BLaER1 treated with 17β-estradiol and CSF1 and Interleukin-3, amounts not matched to agents 10 nM and 100 nM (cell line): Measurements from ENCODE around the gene AUTS2.

Experiments used
- H3K27ac ChIP-seq, 11 experiments: shearing (Covaris generic); formaldehyde crosslinking; 2 replicates each; pipeline ENCODE4 v1.8.1; 2022
- H3K27me3 ChIP-seq, 11 experiments: shearing (Covaris generic); formaldehyde crosslinking; 2 replicates each; pipeline ENCODE4 v1.8.1; 2022
- H3K36me3 ChIP-seq, 11 experiments: shearing (Covaris generic); formaldehyde crosslinking; 2 replicates each; pipeline ENCODE4 v1.8.1; 2022
- H3K4me1 ChIP-seq, 10 experiments: shearing (Covaris generic); formaldehyde crosslinking; 2 replicates each; pipeline ENCODE4 v1.8.1; 2022
- H3K4me2 ChIP-seq, 11 experiments: shearing (Covaris generic); formaldehyde crosslinking; 2 replicates each; pipeline ENCODE4 v1.8.1; 2022
- H3K4me3 ChIP-seq, 10 experiments: shearing (Covaris generic); formaldehyde crosslinking; 2 replicates each; pipeline ENCODE4 v1.8.1; 2022
- H3K9ac ChIP-seq, 11 experiments: shearing (Covaris generic); formaldehyde crosslinking; 2 replicates each; pipeline ENCODE4 v1.8.1; 2022
- H3K9me3 ChIP-seq, 11 experiments: shearing (Covaris generic); formaldehyde crosslinking; replicated peaks in 1 of 11; 2 replicates each; pipeline ENCODE4 v1.8.1; 2022
- H4K20me1 ChIP-seq, 11 experiments: shearing (Covaris generic); formaldehyde crosslinking; 2 replicates each; pipeline ENCODE4 v1.8.1; 2022
- Cebpa-rat ChIP-seq, 11 experiments: shearing (Covaris generic); IDR thresholded peaks; 2 replicates each; pipeline ENCODE4 v1.8.1; 2022

AUTS2 gene

DNA sequence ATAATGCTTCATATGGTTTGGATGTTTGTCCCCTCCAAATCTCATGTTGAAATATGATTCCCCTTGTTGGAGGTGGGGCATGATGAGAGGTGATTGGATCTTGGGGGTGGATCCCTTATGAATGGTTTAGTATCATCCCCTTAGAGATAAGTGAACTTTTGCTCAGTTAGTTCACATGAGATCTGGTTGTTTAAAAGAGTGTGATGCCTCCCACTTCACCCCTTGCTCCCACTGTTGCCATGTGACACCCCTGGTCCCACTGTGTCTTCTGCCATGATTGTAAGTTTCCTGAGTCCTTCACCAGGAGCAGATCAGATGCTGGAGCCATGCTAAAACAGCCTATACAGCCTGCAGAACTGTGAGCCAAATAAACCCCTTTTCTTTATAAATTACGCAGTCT lies 13.1 kb upstream of the AUTS2 start:
- Histone ChIP-seq H3K27ac (no peak overlapping the region), H3K9me3 (peaks cover 0 to 4% (median 2%) of the 10 kb centered on the region in 11 experiments; a peak in 10 of 22 replicates), H3K4me1 (no peaks in the 10 kb centered on the region), H3K27me3 (no peaks in the 10 kb centered on the region), H4K20me1 (no peaks in the 10 kb centered on the region), H3K9ac (no peak overlapping the region), H3K36me3 (no peaks in the 10 kb centered on the region), H3K4me2 (no peak overlapping the region), H3K4me3 (no peak overlapping the region)
- no peak for TF ChIP-seq Cebpa-rat (IDR thresholded peaks at IDR 0.05)

- no peak for TF ChIP-seq Cebpa-rat (IDR thresholded peaks at IDR 0.05)
- Histone ChIP-seq H3K4me1 (no peaks in the 10 kb centered on the region), H3K9me3 (peaks cover 10 to 16% (median 13%) of the 10 kb centered on the region in 11 experiments), H4K20me1 (no peaks in the 10 kb centered on the region), H3K27ac (no peak overlapping the region), H3K27me3 (no peaks in the 10 kb centered on the region), H3K9ac (no peak overlapping the region), H3K4me2 (no peak overlapping the region), H3K4me3 (no peak overlapping the region), H3K36me3 (no peaks in the 10 kb centered on the region)
Measured at GRCh38 chr7:69586321-69586720, 12.0 kb upstream of the AUTS2 start.

- Histone ChIP-seq H3K36me3 (no peaks in the 10 kb centered on the region), H4K20me1 (no peaks in the 10 kb centered on the region), H3K4me3 (no peak overlapping the region), H3K9ac (no peak overlapping the region), H3K4me2 (no peak overlapping the region), H3K27me3 (no peaks in the 10 kb centered on the region), H3K27ac (no peak overlapping the region), H3K4me1 (no peaks in the 10 kb centered on the region), H3K9me3 (peaks cover 16 to 23% (median 21%) of the 10 kb centered on the region in 11 experiments)
- no peak for TF ChIP-seq Cebpa-rat (IDR thresholded peaks at IDR 0.05)
Measured at GRCh38 chr7:69588773-69589172, 9.5 kb upstream of the AUTS2 start.

DNA sequence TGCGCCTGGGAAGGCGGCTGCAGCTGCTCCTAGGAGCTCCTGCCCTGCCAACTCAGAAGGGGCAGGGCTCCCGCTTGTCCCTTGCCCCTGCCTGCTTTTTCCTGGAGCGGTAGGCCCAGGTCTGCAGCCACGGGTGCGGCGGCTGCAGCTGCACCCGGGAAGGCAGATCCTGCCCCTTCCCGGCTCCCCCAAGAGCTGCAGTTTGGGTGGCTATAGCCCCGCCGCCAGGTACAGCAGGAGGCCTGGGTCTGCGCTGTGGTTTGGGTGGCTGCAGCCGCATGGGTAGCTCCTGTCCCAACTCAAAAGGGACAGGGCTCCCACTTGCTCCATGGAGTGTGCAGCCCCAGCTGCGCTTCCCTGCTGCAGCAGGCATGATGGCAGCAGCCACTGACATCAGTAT lies 6.5 kb upstream of the AUTS2 start:
- no peak for TF ChIP-seq Cebpa-rat (IDR thresholded peaks at IDR 0.05)
- Histone ChIP-seq H3K9ac (no peak overlapping the region), H3K4me3 (no peak overlapping the region), H4K20me1 (no peaks in the 10 kb centered on the region), H3K36me3 (no peaks in the 10 kb centered on the region), H3K9me3 (peaks cover 16 to 23% (median 21%) of the 10 kb centered on the region in 11 experiments), H3K4me2 (no peak overlapping the region), H3K27me3 (no peaks in the 10 kb centered on the region), H3K4me1 (peaks cover 0 to 13% (median 11%) of the 10 kb centered on the region in 10 experiments; a peak in 15 of 20 replicates), H3K27ac (no peak overlapping the region)

- Histone ChIP-seq H3K36me3 (no peaks in the 10 kb centered on the region), H3K27me3 (no peaks in the 10 kb centered on the region), H3K9ac (no peak overlapping the region), H3K27ac (no peak overlapping the region), H3K4me1 (peaks cover 0 to 19% (median 16%) of the 10 kb centered on the region in 10 experiments; a peak in 16 of 20 replicates), H3K4me3 (no peak overlapping the region), H3K9me3 (peaks cover 16 to 23% (median 21%) of the 10 kb centered on the region in 11 experiments), H3K4me2 (no peak overlapping the region), H4K20me1 (no peaks in the 10 kb centered on the region)
- no peak for TF ChIP-seq Cebpa-rat (IDR thresholded peaks at IDR 0.05)
Measured at GRCh38 chr7:69593511-69593910, 4.8 kb upstream of the AUTS2 start.

DNA sequence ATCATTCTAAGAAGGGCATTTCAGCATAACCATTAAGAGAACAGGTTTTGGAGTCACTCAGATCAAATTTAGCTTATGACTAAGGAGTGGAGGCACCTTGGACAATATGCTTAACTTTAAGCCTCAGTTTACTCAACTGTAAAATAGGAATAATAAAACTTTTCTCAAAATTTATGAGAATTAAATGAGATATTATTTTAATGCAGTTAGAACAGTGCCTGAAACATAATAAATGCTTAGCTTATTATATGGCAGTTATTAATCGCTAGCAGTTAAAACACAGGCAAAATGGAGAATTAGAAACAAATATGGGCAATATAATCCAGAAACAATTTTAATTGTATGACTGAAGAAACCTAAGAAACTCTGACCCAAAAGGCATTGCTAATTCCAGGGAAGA lies 2.9 kb upstream of the AUTS2 start:
- no peak for TF ChIP-seq Cebpa-rat (IDR thresholded peaks at IDR 0.05)
- peaks cover 2 to 21% (median 17%) of the 10 kb centered on the region in 10 experiments for H3K4me1 ChIP-seq
- no peaks in the 10 kb centered on the region for H3K27me3 ChIP-seq
- no peak overlapping the region for H3K4me3 ChIP-seq
- H3K9ac ChIP-seq, result no peak overlapping the region
- no peak overlapping the region for H3K27ac ChIP-seq
- H3K9me3 ChIP-seq, result peaks cover 16 to 18% (median 16%) of the 10 kb centered on the region in 11 experiments
- peaks cover 0 to 9% (median 3%) of the 10 kb centered on the region in 11 experiments; a peak in 11 of 22 replicates for H4K20me1 ChIP-seq
- H3K4me2 ChIP-seq, result no peak overlapping the region; a peak in 1 of 22 replicates
- no peaks in the 10 kb centered on the region for H3K36me3 ChIP-seq

DNA sequence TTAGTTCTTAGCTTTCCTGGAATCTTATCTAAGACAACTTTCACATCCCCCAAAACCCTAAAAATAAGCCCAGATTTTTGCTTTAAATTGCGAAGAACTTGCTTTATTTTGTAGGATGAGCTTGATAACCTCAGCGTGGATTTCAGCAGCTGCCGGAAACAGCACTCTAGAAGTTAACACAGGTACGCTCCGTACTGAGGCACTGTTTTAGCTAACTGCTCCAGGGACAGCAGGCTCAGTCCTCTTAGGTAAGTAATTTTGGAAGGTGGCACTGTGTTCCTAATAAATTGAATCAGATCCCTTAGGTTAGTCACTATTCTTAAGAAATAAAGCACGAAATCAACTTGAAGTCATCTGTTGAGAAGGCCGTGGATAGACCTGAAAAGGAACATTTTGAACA lies 2.2 kb upstream of the AUTS2 start:
- no peak overlapping the region for H3K4me3 ChIP-seq
- no peak overlapping the region; a peak in 1 of 22 replicates for H3K27ac ChIP-seq
- H3K27me3 ChIP-seq, result no peaks in the 10 kb centered on the region
- peaks cover 8 to 28% (median 23%) of the 10 kb centered on the region in 10 experiments for H3K4me1 ChIP-seq
- H3K4me2 ChIP-seq, result peak overlapping the region in 8 of 11 experiments; percentile 82 to 98 (median 92); a peak in 16 of 22 replicates
- H3K36me3 ChIP-seq, result no peaks in the 10 kb centered on the region
- peak overlapping the region in 4 of 11 experiments; percentile 86 to 94 (median 93); a peak in 1 of 22 replicates for H3K9ac ChIP-seq
- TF ChIP-seq Cebpa-rat (IDR thresholded peaks at IDR 0.05), result no peak
- H3K9me3 ChIP-seq, result peaks cover 9 to 12% (median 10%) of the 10 kb centered on the region in 11 experiments
- peaks cover 0 to 15% (median 10%) of the 10 kb centered on the region in 11 experiments; a peak in 19 of 22 replicates for H4K20me1 ChIP-seq

DNA sequence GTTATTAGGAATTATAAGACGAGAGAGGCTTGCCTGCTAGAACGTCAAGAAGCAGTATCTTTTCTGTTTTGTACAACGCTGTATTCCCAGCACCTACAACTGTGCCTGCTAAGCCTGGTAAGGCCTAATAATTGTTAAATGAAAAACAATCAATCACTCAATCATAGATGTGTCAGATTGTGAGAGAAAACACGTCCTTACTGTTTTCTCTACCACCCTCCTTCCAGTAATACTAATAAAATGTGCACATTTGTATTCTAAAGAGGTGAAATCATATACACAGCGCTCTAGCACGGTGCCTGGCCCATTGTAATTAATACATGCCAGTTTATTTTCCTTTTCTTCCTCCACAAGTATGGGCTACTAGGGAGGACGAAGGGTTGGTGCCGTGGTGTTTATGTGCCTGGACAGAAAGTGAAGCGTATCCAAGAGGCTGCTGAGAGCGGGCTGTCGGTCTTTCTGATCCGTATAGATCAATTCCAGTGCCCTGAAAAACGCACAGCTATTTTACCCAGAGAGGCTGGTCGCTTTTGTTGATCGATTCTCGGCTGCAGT lies 1.5 kb upstream of the AUTS2 start:
- H3K9ac ChIP-seq, result peak overlapping the region; percentile 77 to 97 (median 92)
- H3K36me3 ChIP-seq, result no peaks in the 10 kb centered on the region
- H3K4me1 ChIP-seq, result peaks cover 16 to 35% (median 31%) of the 10 kb centered on the region in 10 experiments
- TF ChIP-seq Cebpa-rat (IDR thresholded peaks at IDR 0.05), result no peak
- H4K20me1 ChIP-seq, result peaks cover 0 to 23% (median 17%) of the 10 kb centered on the region in 11 experiments; a peak in 19 of 22 replicates
- peak overlapping the region; percentile 82 to 98 (median 95) for H3K4me2 ChIP-seq
- H3K27me3 ChIP-seq, result no peaks in the 10 kb centered on the region
- H3K4me3 ChIP-seq, result peak overlapping the region; percentile 69 to 94 (median 90)
- peak overlapping the region in 10 of 11 experiments; percentile 81 to 98 (median 93); a peak in 20 of 22 replicates for H3K27ac ChIP-seq
- peaks cover 2 to 4% (median 2%) of the 10 kb centered on the region in 11 experiments; a peak in 21 of 22 replicates for H3K9me3 ChIP-seq

DNA sequence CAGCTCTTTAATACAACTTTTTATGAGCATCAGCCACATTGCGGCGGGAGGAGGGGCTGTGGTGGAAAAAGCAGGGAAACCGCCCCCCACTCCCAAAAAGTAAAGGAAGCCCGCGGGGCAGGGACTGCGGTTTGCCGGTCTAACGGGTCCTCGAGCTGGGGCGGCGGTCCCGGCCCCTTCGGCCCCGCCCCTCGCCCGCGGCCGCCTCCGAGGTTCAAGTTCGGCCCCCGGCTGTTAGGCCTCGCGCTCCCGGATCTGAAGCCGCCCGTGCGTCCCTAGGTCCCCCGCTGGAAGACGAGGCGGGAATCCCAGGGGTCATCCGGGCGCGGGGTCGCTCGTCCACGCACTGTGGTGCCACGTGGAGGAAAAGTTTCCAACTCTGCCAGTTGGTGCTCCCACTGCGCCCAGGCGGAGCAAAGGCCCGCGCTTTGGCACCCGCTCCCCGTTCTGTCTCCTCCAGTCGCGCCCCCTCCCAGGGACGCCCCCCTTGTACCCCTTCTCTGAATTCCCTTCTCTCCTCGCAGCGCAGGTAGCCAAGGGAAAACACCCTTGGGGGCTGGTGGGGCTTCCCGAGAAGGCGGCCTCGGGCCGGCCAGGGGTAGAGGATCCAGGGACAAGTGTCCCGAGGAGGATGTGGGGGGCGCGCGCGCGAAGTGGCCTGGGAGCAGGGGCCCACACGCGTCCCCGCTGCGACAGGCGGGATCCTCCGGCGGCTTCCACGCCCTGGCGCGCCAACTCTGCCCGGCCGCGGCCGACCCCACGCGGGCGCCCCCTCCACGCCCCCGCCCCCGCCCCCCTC lies 798 bp upstream of the AUTS2 start:
- H3K4me1 ChIP-seq, result peaks cover 23 to 39% (median 37%) of the 10 kb centered on the region in 10 experiments
- H3K9me3 ChIP-seq, result no peaks in the 10 kb centered on the region
- H4K20me1 ChIP-seq, result peaks cover 2 to 29% (median 23%) of the 10 kb centered on the region in 11 experiments; a peak in 20 of 22 replicates
- no peaks in the 10 kb centered on the region for H3K36me3 ChIP-seq
- TF ChIP-seq Cebpa-rat (IDR thresholded peaks at IDR 0.05), result no peak
- no peaks in the 10 kb centered on the region for H3K27me3 ChIP-seq
- H3K27ac ChIP-seq, result peak overlapping the region; percentile 55 to 98 (median 93); a peak in 21 of 22 replicates
- peak overlapping the region; percentile 82 to 98 (median 95) for H3K4me2 ChIP-seq
- peak overlapping the region; percentile 77 to 97 (median 92) for H3K9ac ChIP-seq
- peak overlapping the region; percentile 69 to 94 (median 90) for H3K4me3 ChIP-seq
